NCI-H82 treated with DMSO at 0.1 percent for 48 hours (cell line): ENCODE results near the gene PHF21A.

ENCODE experiments used
- DNase-seq: peaks from one replicate; lab custom pipeline; 2025; ENCODE audit not compliant: unreplicated experiment; lab: John Stamatoyannopoulos, UW

The PHF21A gene

GRCh38 chr11:45887587-45887986 lies 233.7 kb downstream of the PHF21A start:
- DNase-seq, result no peak

GRCh38 chr11:45886816-45887520 lies 234.3 kb downstream of the PHF21A start:
- no peak for DNase-seq

- DNase-seq, result no peak
Observed at GRCh38 chr11:45885921-45886721, 235.1 kb downstream of the PHF21A start.

GRCh38 chr11:45885274-45885920 lies 235.9 kb downstream of the PHF21A start, which contains the start of gene MAPK8IP1:
MAPK8IP1 (plus strand) TSS chr11:45885651; CDS start chr11:45885821, 170 bp downstream.
- DNase-seq, result peak; percentile 23

GRCh38 chr11:45884596-45885185 lies 236.6 kb downstream of the PHF21A start:
- DNase-seq, result no peak
